Muscle layer of duodenum (tissue), 2 donors: Measurements from ENCODE around the gene PSMG4.

ENCODE experiments used
- H3K27ac ChIP-seq: one replicate; pipeline ENCODE4 v1.7.0; 2013; ENCODE audit warnings: mild to moderate bottlenecking, low read length
- H3K27me3 ChIP-seq: one replicate; pipeline ENCODE4 v1.7.0; 2013; ENCODE audit warnings: low read depth, mild to moderate bottlenecking, control low read depth, low read length
- H3K36me3 ChIP-seq, 2 donors: one replicate each; pipeline ENCODE4 v1.7.0; 2013; ENCODE audit warnings: low read length in 2 of 2, control low read depth in 1 of 2, mild to moderate bottlenecking in 1 of 2; ENCODE audit not compliant: insufficient read depth in 2 of 2, control insufficient read depth in 1 of 2
- H3K4me1 ChIP-seq, 2 donors: one replicate each; pipeline ENCODE4 v1.7.0; 2013; ENCODE audit warnings: low read length in 2 of 2, mild to moderate bottlenecking in 2 of 2, control low read depth in 1 of 2, moderate library complexity in 1 of 2; ENCODE audit not compliant: insufficient read depth in 2 of 2, control insufficient read depth in 1 of 2
- H3K4me3 ChIP-seq, 2 donors: one replicate each; pipeline ENCODE4 v1.7.0; 2013; ENCODE audit warnings: low read length in 2 of 2, low read depth in 1 of 2, mild to moderate bottlenecking in 1 of 2
- H3K9me3 ChIP-seq, 2 donors: one replicate each; pipeline ENCODE4 v1.7.0; 2013; ENCODE audit warnings: low read length in 2 of 2, control low read depth in 1 of 2, mild to moderate bottlenecking in 1 of 2; ENCODE audit not compliant: control insufficient read depth in 1 of 2
- donor health status: healthy.

The PSMG4 gene

DNA sequence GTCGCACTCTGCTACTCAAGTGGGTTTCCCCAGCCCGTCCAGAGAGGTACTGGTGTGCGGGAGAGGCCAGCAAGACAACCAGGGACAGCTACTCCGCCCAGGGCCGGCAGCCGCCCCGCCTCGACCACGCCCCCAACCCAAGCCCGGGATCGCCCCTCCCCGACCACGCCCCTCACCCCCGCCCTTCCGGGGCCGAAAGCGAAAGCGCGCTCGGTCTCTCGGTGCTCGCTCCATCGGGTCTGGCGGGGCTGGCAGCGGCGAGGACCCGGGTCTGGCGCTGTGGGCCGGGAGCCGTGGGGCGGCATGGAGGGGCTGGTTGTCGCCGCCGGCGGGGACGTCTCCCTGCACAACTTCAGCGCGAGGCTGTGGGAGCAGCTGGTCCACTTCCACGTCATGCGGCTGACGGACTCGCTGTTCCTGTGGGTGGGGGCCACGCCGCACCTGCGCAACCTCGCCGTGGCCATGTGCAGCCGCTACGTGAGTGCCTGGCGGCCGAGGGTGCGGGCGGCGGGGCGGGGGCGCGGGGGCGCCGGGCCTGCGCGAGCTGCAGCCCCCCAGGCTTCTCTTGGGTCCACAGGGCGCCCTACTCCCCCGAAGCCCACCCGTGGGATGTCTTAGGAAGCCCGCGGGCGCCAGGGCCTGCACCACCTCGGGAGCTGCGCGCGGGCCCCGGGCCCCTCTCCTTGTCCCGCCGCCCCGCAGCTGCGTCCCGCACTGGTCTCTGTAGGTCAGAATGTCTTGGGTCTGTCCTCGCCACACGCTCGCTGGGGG, at the start of gene PSMG4:
Gene PSMG4 (plus strand): TSS at position 228 of the 771 bp plus-strand sequence. CDS start 76 bp downstream, at position 304.
- Histone ChIP-seq H3K27ac (no peak within 1 kb of the TSS), H3K4me1 (peaks cover 0 to 19% of the 10 kb centered on the region in 2 donors)

DNA sequence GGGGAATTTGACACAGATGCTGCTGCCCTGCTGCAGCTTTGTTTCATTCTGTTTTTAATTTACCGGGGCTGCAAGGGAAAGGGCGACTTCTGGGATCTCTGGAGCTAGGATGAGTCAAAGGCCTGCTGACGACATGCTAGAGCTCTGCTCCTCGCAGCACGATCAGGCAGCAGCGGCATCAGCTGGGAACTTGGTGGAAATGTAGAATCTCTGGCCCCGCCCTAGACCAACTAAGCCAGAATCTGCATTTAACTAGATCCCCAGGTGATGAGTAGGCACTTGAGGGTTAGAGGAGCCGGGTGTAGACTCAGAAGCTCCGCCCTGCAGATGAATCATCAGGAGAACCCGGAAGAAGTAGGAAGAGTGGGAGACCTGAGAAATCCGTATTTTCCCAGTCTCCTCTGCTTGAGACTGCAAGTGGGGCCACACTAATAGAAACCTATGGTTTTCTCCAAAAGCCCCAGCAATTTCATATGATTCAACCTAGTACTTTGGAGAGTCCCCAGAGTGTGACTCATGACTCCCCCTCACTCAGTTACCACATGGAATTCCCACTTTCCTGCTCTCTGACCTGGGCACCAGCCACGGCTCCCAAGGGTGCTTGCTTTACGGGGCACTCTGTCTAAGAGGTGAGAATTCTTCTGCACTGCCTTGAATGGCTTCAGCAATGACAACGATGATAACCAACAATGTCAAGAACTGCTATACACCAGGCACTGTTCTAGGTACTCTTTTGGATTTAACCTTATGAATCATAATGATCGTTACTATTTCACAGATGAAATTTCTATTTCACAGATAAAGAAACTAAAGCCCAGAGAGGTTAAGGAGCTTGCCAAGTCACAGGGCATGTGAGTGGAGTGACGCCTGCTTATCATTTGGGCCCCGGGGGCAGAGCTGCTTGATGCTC, 49.4 kb upstream of the PSMG4 start:
- no peaks in the 10 kb centered on the region for H3K36me3 ChIP-seq
- peaks cover 0 to 4% of the 10 kb centered on the region in 2 donors for H3K4me1 ChIP-seq
- no peak overlapping the region for H3K4me3 ChIP-seq
- no peak overlapping the region for H3K27ac ChIP-seq
- H3K27me3 ChIP-seq, result no peaks in the 10 kb centered on the region
- H3K9me3 ChIP-seq, result no peaks in the 10 kb centered on the region

More for the DNA sequence above, at the start of gene PSMG4:
- Histone ChIP-seq H3K4me3 (peak within 1 kb of the TSS; percentile 84 to 89), H3K36me3 (peaks cover 3 to 5% of the 10 kb centered on the region in 2 donors), H3K27me3 (no peaks in the 10 kb centered on the region), H3K9me3 (no peaks in the 10 kb centered on the region)

DNA sequence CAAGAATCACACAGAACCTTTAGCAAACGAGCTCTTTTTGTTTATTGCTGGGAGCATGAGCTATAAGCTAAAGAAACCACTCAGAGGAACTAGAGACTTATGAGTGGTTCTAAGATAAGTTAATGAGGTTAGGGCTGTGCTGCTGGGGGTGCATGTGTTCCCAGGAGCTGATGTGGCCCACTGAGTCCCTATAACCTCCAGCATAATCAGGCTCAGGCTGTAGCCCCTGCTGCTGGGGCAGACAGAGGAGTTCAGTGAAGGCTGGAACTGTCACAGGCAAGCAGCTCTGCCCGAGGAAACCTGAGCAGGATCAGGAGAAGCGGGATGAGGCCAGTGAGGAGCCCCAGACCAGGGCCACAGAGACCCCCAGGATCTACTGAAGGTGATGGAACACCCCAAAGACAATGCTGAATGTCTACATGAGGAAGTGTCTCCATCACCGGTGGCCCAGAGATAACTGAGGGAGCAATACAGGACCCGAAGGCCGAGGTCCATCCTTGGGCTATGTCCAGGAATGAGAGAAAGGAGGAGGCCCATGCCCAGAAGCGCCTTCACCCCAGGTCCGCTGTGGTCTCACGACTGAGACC, 48.6 kb upstream of the PSMG4 start:
- no peak overlapping the region for H3K4me3 ChIP-seq
- no peaks in the 10 kb centered on the region for H3K36me3 ChIP-seq
- no peak overlapping the region for H3K27ac ChIP-seq
- H3K9me3 ChIP-seq, result no peaks in the 10 kb centered on the region
- peaks cover 0 to 4% of the 10 kb centered on the region in 2 donors for H3K4me1 ChIP-seq
- H3K27me3 ChIP-seq, result no peaks in the 10 kb centered on the region

DNA sequence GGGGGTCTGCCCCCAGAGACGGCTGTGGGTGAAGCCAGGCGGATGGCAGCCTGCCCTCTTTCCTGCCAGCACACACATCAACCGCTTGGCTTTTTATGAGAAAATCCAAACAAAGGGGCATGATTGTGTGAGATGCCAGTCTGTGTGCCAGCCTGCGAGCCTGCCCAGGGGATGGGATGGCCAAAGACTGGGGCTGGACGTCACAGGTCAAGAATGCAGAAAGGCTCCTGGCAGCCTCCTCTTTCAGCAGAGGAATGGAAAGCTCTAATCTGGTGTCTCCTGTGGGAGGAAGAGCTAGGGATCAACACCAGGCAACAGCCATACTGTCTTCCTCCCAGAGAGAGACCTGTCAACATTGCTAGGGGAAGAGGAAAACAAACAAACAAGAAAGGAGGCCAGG, 47.1 kb upstream of the PSMG4 start:
- no peaks in the 10 kb centered on the region for H3K27me3 ChIP-seq
- no peaks in the 10 kb centered on the region for H3K9me3 ChIP-seq
- no peak overlapping the region for H3K27ac ChIP-seq
- no peak overlapping the region for H3K4me3 ChIP-seq
- peaks cover 0 to 4% of the 10 kb centered on the region in 2 donors for H3K4me1 ChIP-seq
- no peaks in the 10 kb centered on the region for H3K36me3 ChIP-seq

- Histone ChIP-seq H3K4me1 (peaks cover 0 to 4% of the 10 kb centered on the region in 2 donors), H3K9me3 (no peaks in the 10 kb centered on the region), H3K27me3 (no peaks in the 10 kb centered on the region), H3K4me3 (no peak overlapping the region), H3K36me3 (no peaks in the 10 kb centered on the region), H3K27ac (no peak overlapping the region)
These were observed 46.5 kb upstream of the PSMG4 start for GRCh38 chr6:3212261-3212660.

GRCh38 chr6:3213334-3213695, 45.4 kb upstream of the PSMG4 start:
- no peak overlapping the region for H3K27ac ChIP-seq
- H3K9me3 ChIP-seq, result no peaks in the 10 kb centered on the region
- H3K4me1 ChIP-seq, result peaks cover 0 to 4% of the 10 kb centered on the region in 2 donors
- H3K27me3 ChIP-seq, result no peaks in the 10 kb centered on the region
- no peaks in the 10 kb centered on the region for H3K36me3 ChIP-seq
- H3K4me3 ChIP-seq, result no peak overlapping the region

- no peaks in the 10 kb centered on the region for H3K4me1 ChIP-seq
- no peaks in the 10 kb centered on the region for H3K27me3 ChIP-seq
- no peaks in the 10 kb centered on the region for H3K9me3 ChIP-seq
- H3K36me3 ChIP-seq, result no peaks in the 10 kb centered on the region
- no peak overlapping the region for H3K4me3 ChIP-seq
- H3K27ac ChIP-seq, result no peak overlapping the region
These were observed 43.8 kb upstream of the PSMG4 start for GRCh38 chr6:3214898-3215297.

DNA sequence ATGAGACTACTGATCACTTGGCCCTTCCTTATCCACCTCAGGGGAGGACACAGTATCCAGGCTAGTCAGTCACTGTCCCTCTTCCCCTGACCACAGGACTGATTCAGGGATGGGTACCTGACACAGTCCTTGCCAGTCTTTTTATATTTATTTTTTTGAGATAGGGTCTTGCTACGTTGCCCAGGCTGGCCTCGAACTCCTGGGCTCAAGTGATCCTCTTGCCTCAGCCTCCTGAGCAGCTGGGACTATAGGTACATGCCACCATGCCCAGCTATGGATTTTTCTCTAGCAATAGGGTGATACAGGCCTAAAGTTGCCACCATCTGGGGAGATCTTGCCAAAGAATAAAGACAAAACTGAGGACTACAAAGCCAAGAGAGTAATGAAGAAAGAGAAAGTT, 41.5 kb upstream of the PSMG4 start:
- no peak overlapping the region for H3K4me3 ChIP-seq
- no peaks in the 10 kb centered on the region for H3K36me3 ChIP-seq
- no peaks in the 10 kb centered on the region for H3K4me1 ChIP-seq
- H3K27me3 ChIP-seq, result no peaks in the 10 kb centered on the region
- no peak overlapping the region for H3K27ac ChIP-seq
- no peaks in the 10 kb centered on the region for H3K9me3 ChIP-seq

GRCh38 chr6:3218266-3218665, 40.5 kb upstream of the PSMG4 start:
- Histone ChIP-seq H3K4me1 (no peaks in the 10 kb centered on the region), H3K36me3 (no peaks in the 10 kb centered on the region), H3K27ac (no peak overlapping the region), H3K9me3 (no peaks in the 10 kb centered on the region), H3K27me3 (no peaks in the 10 kb centered on the region), H3K4me3 (no peak overlapping the region)

DNA sequence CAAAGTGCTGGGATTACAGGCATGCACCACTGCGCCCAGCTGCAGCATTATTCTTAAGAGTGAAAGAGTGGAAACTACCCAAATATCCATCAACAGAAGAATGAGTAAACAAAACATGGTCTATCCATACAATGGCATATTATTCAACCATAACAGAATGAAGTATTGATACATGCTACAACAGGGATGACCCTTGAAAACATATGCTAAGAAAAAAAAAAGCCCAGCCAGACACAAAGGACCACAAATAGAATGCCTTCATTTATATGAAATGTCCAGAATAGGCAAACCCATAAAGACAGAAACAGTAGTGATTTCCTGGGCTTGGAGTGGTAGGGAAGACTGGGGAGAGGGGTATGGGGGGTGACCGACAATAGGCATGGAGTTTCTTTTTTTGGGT, 38.4 kb upstream of the PSMG4 start:
- H3K9me3 ChIP-seq, result no peaks in the 10 kb centered on the region
- H3K4me3 ChIP-seq, result no peak overlapping the region
- H3K27me3 ChIP-seq, result no peaks in the 10 kb centered on the region
- no peaks in the 10 kb centered on the region for H3K4me1 ChIP-seq
- H3K27ac ChIP-seq, result no peak overlapping the region
- no peaks in the 10 kb centered on the region for H3K36me3 ChIP-seq

DNA sequence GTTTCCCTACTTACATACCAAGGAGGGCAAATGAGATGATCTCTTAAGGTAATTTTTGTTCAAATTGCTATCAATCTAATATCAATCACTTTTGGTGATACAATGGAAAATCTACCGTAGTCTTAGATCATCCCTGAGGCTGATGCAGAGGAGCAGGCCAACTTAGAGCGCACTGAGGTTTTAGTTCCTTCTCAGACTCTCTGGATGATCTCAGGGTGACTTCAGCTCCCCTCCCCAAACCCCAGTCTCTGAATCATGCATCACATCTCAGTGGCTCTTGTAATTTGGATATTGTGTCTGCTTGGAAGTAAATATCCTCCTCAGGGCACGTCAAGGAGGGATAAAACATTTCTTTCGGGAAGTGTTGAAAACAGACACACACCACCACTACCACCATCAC, 37.2 kb upstream of the PSMG4 start:
- Histone ChIP-seq H3K9me3 (no peaks in the 10 kb centered on the region), H3K4me3 (no peak overlapping the region), H3K4me1 (peaks cover 2 to 4% of the 10 kb centered on the region in 2 donors), H3K36me3 (no peaks in the 10 kb centered on the region), H3K27ac (no peak overlapping the region), H3K27me3 (peaks cover 7% of the 10 kb centered on the region)
